GM19238 (cell line): Measurements from ENCODE around the gene ADPRHL1.

Experiments
- DNase-seq: peaks from one replicate; pipeline ENCODE4 v3.0.0; 2011; ENCODE audit warnings: low spot score; ENCODE audit not compliant: insufficient read length

ADPRHL1 gene

GRCh38 chr13:113417836-113418721 lies 35.2 kb downstream of the ADPRHL1 start:
- DNase-seq, result no peak

GRCh38 chr13:113417008-113417751 lies 36.1 kb downstream of the ADPRHL1 start:
- no peak for DNase-seq

DNA sequence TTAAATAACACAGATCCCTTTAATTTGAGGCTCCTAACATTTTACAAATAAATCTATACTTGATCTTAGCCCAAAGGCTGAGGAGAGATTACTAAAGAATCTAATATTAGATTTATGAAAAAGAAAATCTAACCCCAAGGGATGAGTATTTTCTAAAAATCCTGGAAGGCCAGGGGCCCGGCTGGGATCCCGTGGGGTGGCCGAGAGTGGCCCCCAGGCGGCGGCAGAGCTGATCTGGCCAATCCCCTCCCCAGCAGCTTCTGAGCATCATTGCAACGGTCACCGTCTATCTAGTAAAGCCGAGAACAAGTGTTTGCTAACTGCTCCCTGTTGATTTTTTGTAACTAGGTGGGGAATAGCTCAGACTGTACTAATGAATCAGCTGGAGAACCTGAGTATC lies 37.5 kb downstream of the ADPRHL1 start:
- no peak for DNase-seq

DNA sequence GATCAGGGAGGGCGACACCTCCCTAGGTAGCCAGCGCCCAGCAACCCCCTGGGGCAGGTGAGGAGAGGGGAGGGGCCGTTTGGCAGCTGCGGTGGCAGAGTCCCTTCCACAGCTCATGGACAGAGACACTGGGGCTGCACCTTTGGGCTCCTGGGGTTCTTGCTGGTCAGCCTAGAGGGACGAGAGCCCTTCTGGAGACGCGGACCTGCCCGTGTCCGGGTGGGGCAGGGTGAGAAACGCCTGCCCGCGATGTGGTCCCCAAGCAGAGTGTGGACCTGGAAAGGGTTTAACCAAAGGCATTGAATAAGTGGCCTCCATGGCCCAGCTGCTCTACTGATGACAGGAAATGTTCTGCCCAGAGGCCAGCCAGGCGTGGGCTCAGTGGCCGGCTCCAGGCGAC lies 38.3 kb downstream of the ADPRHL1 start:
- no peak for DNase-seq

- no peak for DNase-seq
Observed at GRCh38 chr13:113414335-113414734, 39.0 kb downstream of the ADPRHL1 start.

GRCh38 chr13:113413898-113414282 lies 39.4 kb downstream of the ADPRHL1 start:
- no peak for DNase-seq

DNA sequence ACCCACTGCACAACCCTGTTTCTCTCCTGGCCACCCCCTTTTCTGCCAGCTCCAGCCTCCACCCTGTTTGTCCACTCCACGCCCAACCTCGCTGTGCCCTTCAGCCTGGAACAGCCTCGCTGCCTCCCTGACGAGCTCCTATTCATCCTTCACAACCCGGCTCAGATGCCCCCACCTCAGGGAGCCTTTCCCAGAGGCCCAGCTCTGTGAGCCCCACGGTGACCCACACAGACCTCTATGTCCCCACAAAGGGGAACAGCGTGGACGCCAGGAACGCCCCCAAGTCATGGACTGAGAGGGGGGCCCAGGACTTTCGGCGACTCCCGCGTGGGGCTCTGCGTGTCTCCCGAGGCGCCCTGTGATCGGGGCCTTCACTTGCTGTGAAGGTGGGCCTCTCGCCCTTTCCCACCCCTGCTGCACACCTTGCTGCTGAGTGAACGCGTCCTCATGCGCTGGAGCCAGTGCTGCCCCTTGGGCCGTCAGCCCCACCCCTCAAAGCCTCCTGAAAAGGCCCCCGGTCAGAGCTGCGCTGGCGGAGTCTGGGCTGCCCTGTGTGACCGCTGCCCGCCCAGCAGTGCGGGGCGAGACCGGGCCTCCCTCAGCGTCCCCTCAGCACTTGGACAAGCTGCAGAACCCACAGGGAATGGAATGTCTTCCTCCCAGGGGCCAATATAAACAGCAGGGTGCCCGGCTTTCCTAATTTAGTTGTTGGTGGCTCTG lies 40.0 kb downstream of the ADPRHL1 start:
- DNase-seq, result no peak

GRCh38 chr13:113412440-113412839 lies 40.8 kb downstream of the ADPRHL1 start:
- no peak for DNase-seq

DNA sequence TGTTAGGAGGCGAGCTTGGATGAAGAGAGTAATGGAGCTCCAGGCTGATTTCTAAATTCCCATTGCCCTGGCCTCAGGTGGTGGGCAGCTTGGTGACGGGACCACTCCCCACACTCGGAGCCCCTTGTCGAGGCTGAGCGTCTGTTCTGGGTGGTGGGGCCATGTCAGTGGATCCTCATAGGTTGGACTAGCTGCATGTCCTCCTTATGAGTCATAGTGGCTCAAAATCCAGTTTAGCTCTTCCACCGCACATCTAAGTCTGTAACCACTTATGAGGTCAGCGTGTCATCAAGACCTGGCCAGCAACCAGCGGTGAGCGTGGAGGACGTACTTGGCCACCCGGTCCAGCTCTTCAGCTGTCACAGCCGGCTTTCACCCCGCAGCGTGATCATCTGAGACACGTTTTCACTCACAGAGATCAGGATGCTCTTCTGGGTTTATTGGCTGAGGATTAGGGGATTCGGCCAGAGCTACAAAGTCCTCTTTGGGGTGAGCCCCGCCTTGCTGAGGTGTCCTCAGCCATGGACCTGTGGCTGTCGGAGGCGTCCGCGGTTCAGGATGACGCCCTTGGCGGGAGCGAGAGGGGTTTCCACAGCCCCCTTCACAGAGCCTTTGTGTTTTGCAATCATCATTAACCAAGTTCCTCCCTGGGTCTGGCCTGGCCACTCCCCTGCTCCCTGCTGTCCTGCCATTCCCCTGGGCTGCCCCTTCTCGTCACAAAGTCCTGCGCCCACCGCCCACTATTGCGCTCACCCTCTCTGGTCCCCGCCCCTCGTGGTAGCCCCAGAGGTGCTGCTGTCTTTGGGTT lies 41.9 kb downstream of the ADPRHL1 start:
- no peak for DNase-seq

- DNase-seq, result no peak
Observed at GRCh38 chr13:113410472-113411201, 42.7 kb downstream of the ADPRHL1 start.

- no peak for DNase-seq
Observed at GRCh38 chr13:113408562-113408961, 44.7 kb downstream of the ADPRHL1 start.

GRCh38 chr13:113407531-113408393 lies 45.5 kb downstream of the ADPRHL1 start:
- no peak for DNase-seq

GRCh38 chr13:113407103-113407530 lies 46.2 kb downstream of the ADPRHL1 start:
- no peak for DNase-seq

GRCh38 chr13:113406321-113407102 lies 46.8 kb downstream of the ADPRHL1 start:
- no peak for DNase-seq

- DNase-seq, result no peak
Observed at GRCh38 chr13:113405481-113406300, 47.6 kb downstream of the ADPRHL1 start.

DNA sequence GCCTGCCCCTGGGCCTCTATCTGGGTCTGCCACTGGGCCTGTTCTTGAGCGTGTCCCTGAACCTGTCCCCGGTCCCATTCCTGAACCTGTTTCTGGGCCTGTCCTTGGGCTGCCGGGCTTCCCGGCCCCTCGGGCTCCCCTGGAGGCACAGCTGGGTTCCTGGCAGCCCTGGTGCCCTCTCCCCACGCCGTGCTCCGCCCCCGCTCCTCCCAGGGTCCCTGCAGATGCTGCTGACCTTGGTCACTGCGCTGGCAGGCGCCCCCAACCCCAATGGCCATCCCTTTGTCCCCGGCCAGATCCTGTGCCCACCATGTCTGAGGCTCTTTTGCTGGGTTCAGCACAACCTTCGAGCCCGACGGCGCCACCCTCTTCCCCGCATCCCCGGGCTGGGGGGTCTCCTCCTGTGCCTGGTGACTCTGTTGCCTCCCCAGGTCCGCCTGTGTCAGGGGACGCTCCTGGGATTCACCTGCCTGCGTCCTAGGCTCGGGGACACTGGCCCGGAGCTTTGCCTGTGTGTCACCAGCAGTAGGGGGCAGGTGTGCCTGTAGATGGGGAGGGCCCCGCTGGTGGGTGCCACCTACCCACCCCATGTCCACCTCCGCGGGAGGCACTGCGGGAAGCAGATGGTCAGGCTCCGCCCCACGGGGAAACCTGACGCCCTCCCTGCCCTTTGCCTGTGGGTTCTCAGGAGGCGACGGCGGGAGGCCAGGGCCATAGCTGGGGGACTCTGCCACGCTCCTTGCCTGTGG lies 48.4 kb downstream of the ADPRHL1 start:
- no peak for DNase-seq

DNA sequence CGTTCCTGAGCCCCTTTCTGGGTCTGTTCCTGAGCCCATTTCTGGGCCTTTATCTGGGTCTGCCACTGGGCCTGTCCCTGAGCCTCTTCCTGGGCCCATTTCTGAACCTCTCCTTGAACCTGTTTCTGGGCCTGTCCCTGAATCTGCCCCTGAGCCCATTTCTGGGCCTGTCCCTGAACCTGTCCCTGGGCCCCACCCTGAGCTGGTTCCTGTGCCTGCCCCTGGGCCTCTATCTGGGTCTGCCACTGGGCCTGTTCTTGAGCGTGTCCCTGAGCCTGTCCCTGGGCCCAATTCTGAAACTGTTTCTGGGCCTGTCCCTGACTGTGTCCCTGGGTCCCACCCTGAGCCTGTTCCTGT lies 48.9 kb downstream of the ADPRHL1 start:
- no peak for DNase-seq
